ENCODE data around the gene HPS1.

Gene HPS1

DNA sequence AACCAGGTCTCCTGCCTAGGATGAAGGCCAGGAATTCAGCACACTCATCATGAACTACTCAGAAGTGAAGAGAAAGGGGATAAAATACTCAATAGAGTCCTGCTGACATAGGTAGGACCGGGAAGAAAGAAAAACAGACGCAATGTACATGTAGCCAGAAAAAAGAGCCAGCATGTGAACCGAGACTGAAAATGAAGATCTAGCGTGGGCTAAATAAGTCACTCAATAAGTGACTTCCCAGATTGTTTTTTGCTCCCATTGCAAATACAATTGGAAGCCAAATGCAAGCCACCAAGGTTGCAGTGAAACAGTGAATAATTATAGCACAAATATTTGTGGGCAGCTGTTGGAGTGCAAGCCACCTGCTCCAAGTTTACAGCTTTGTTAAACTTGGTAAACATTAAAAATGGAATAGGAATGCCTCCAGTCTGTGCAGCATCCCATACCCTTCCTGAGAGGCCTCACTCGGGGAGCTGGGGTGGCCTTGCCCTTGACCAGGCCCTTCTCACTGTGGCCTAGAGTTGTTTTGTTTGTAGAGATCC is 34.7 kb upstream of the HPS1 start:
- TF ChIP-seq, protein P1, sequence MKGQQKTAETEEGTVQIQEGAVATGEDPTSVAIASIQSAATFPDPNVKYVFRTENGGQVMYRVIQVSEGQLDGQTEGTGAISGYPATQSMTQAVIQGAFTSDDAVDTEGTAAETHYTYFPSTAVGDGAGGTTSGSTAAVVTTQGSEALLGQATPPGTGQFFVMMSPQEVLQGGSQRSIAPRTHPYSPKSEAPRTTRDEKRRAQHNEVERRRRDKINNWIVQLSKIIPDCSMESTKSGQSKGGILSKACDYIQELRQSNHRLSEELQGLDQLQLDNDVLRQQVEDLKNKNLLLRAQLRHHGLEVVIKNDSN (IDR thresholded peaks at IDR 0.05): no peak

DNA sequence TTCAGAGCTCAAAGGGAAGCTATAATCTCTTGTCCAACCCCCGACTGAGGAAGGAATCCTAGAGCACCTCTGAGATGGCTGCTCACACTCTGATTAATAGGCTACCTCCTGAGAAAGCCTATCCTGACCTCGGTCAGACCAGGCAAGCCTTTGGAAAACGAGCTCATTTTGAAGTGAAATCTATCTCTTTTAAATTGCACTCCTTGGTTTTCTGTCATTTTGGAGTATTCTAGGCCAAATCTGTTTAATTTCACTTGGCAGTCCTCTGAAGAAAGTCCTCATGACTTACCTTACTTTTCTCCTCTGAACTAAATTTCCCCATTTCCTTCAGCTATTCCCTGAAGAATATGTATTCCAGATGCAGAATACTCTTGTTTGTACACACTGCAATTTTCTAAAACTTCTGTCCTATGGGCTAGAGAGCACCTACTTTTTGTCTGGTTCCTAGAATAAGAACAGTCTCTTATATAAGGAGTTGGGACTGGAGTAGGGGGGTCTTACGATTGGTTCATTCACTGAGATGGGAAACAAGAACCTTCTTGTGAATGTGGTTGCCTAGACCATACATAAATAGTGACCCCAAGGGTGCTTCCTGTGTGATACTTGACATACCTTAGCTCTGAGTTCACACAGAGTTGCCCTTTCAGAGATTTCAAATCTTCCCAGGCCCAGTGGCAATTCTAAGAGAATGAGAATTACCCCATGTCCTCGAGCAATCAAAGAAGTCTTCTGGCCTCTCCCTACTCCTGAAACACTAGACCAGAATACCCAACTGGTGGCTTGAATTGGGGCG is 31.9 kb upstream of the HPS1 start:
- TF ChIP-seq TCF12 (IDR thresholded peaks at IDR 0.05; ENCODE audit: low read depth) (no peak), REST (IDR thresholded peaks at IDR 0.05; ENCODE audit: low read depth) (no peak), FOXM1 (IDR thresholded peaks at IDR 0.05; ENCODE audit: borderline replicate concordance, low read depth) (no peak), ZBTB7A (IDR thresholded peaks at IDR 0.05; ENCODE audit: low read depth) (no peak), NFIC (IDR thresholded peaks at IDR 0.05) (no peak), TEAD4 (IDR thresholded peaks at IDR 0.05) (no peak), CREB1 (IDR thresholded peaks at IDR 0.05; ENCODE audit: low read depth) (no peak)
- TF ChIP-seq, protein P2, sequence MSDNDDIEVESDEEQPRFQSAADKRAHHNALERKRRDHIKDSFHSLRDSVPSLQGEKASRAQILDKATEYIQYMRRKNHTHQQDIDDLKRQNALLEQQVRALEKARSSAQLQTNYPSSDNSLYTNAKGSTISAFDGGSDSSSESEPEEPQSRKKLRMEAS (IDR thresholded peaks at IDR 0.05): no peak
- TF ChIP-seq, protein P1 (IDR thresholded peaks at IDR 0.05): no peak

DNA sequence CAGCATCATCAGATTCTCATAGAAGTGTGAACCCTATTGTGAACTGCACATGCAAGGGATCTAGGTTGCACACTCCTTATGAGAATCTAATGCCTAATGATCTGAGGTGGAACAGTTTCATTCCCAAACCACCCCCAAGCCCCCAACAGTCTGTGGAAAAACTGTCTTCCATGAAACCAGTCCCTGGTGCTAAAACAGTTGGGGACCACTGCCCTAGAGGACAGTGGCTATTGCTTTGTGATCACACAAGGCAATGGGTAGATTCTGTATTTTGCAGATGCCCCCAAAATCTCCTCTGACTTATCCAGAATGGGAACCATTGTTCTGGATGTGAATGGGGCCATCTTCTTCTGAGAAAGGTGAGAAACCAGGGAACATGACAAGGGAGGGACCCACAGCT is 31.1 kb upstream of the HPS1 start:
- TF ChIP-seq FOXM1 (IDR thresholded peaks at IDR 0.05; ENCODE audit: borderline replicate concordance, low read depth) (no peak), EP300 (IDR thresholded peaks at IDR 0.05; ENCODE audit: borderline replicate concordance) (no peak), YY1 (IDR thresholded peaks at IDR 0.05; ENCODE audit: low read depth) (no peak), ZBTB7A (IDR thresholded peaks at IDR 0.05; ENCODE audit: low read depth) (no peak), TEAD4 (IDR thresholded peaks at IDR 0.05) (no peak), EGR1 (IDR thresholded peaks at IDR 0.05) (no peak), CREB1 (IDR thresholded peaks at IDR 0.05; ENCODE audit: low read depth) (no peak), TAF1 (IDR thresholded peaks at IDR 0.05; ENCODE audit: low read depth) (no peak), RAD21 (IDR thresholded peaks at IDR 0.05; ENCODE audit: low read depth) (no peak), CEBPB (IDR thresholded peaks at IDR 0.05) (no peak), REST (IDR thresholded peaks at IDR 0.05; ENCODE audit: low read depth) (no peak)
- TF ChIP-seq, protein P2 (IDR thresholded peaks at IDR 0.05): no peak
- TF ChIP-seq, protein P1 (IDR thresholded peaks at IDR 0.05): no peak

DNA sequence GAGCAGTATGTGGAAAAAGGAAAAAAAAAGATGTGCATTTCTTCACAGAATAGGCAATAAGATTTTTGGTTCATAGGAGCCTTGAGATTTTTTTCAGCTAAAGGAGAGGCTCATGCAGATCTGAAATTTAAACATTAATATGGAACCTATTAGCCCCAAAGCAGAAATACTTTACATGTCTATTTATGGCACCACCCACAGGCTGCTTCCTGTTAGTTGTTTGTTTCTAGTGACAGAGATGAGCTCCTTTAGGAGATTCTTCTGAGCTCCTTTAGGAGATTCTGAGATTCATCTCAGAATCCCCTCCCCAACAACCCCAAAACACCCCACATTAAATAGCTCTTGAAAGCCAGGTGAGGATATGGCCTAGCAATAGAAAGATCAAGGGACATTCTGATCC is 27.9 kb upstream of the HPS1 start:
- TF ChIP-seq CREB1 (IDR thresholded peaks at IDR 0.05; ENCODE audit: low read depth) (no peak), EP300 (IDR thresholded peaks at IDR 0.05; ENCODE audit: borderline replicate concordance) (no peak), ZBTB7A (IDR thresholded peaks at IDR 0.05; ENCODE audit: low read depth) (no peak), RAD21 (IDR thresholded peaks at IDR 0.05; ENCODE audit: low read depth) (no peak), FOXM1 (IDR thresholded peaks at IDR 0.05; ENCODE audit: borderline replicate concordance, low read depth) (no peak)

DNA sequence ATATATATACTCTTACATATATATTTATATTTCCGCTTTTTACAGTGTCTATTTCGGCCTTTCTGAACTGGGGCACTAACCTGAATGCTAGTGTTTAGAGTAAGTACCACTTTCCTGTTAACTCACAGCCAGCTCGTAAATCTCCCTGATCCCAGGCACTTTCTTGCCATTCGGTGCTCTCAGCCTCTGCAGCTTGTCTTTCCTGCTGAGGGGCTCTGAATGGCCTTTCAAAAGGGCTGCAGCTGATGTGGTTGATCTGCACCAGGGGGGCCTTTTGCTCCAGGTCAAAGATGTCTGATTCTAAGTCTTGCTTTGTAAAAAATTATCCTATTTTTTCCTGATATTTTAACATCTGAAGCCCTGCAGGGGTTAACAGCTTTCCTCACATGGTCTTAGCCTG is 25.5 kb upstream of the HPS1 start:
- no peak for TF ChIP-seq YY1 (IDR thresholded peaks at IDR 0.05; ENCODE audit: low read depth)

- no peak for TF ChIP-seq ZBTB7A (IDR thresholded peaks at IDR 0.05; ENCODE audit: low read depth)
- no peak for TF ChIP-seq TEAD4 (IDR thresholded peaks at IDR 0.05)
- TF ChIP-seq, protein P2 (IDR thresholded peaks at IDR 0.05): no peak
- TF ChIP-seq CEBPB (IDR thresholded peaks at IDR 0.05): no peak
- TF ChIP-seq FOXM1 (IDR thresholded peaks at IDR 0.05; ENCODE audit: borderline replicate concordance, low read depth): no peak
- TF ChIP-seq TCF12 (IDR thresholded peaks at IDR 0.05; ENCODE audit: low read depth): no peak
These were observed 24.1 kb upstream of the HPS1 start for GRCh38 chr10:98470850-98471249.
